Astrocyte (in vitro differentiated cells and primary cell): ENCODE measurements around the gene PXMP4. TPM values are rescaled to one million over a fixed set of nuclear protein-coding genes. Genes with fewer than 3 reads are reported as not detected.

Experiments used
- DNase-seq: peaks from one replicate; pipeline ENCODE4 v3.0.0-alpha.2; 2010; ENCODE audit warnings: low read depth
- FAIRE-seq: peaks from 2 replicates; lab custom pipeline; 2011; peaks lifted over from hg19 to GRCh38; lab: Jason Lieb, UNC
- H2AFZ ChIP-seq: 2 replicates; pipeline ENCODE4 v1.6.0; 2012; ENCODE audit warnings: low read depth, low read length, inconsistent platforms
- H3K27ac ChIP-seq: 2 replicates; pipeline ENCODE4 v1.5.1; 2011; ENCODE audit warnings: low read depth, low read length, inconsistent platforms
- H3K27me3 ChIP-seq: 2 replicates; pipeline ENCODE4 v1.6.0; 2011; ENCODE audit warnings: low read length, inconsistent platforms; ENCODE audit not compliant: insufficient read depth
- H3K36me3 ChIP-seq: 2 replicates; pipeline ENCODE4 v1.5.1; 2011; ENCODE audit warnings: low read length, inconsistent platforms; ENCODE audit not compliant: insufficient read depth
- H3K4me1 ChIP-seq: 2 replicates; pipeline ENCODE4 v1.5.1; 2011; ENCODE audit warnings: low read length, inconsistent platforms; ENCODE audit not compliant: insufficient read depth
- H3K4me2 ChIP-seq: 2 replicates; pipeline ENCODE4 v1.6.0; 2012; ENCODE audit warnings: low read length, inconsistent platforms
- H3K4me3 ChIP-seq: 2 replicates; pipeline ENCODE4 v1.5.1; 2011; ENCODE audit warnings: low read depth, mild to moderate bottlenecking, low read length, inconsistent platforms; ENCODE audit not compliant: insufficient read depth
- H3K79me2 ChIP-seq: 2 replicates; pipeline ENCODE4 v1.6.0; 2012; ENCODE audit warnings: mild to moderate bottlenecking, low read length, inconsistent platforms; ENCODE audit not compliant: insufficient read depth
- H3K9ac ChIP-seq: 2 replicates; pipeline ENCODE4 v1.6.0; 2012; ENCODE audit warnings: mild to moderate bottlenecking, low read length, inconsistent platforms
- H3K9me3 ChIP-seq: 2 replicates; pipeline ENCODE4 v1.5.1; 2012; ENCODE audit warnings: low read depth, mild to moderate bottlenecking, low read length, inconsistent platforms; ENCODE audit not compliant: insufficient read depth
- H4K20me1 ChIP-seq: 2 replicates; pipeline ENCODE4 v1.6.0; 2012; ENCODE audit warnings: low read length, inconsistent platforms; ENCODE audit not compliant: insufficient read depth
- H3K27ac Mint-ChIP-seq: one replicate; pipeline ENCODE4 v1.8.0; 2021; ENCODE audit warnings: mild to moderate bottlenecking, mixed read lengths; ENCODE audit not compliant: unreplicated experiment
- H3K27me3 Mint-ChIP-seq: one replicate; pipeline ENCODE4 v1.8.0; 2021; ENCODE audit warnings: low read depth, mixed read lengths; ENCODE audit not compliant: unreplicated experiment
- H3K36me3 Mint-ChIP-seq: one replicate; pipeline ENCODE4 v1.8.0; 2021; ENCODE audit warnings: low read depth, mixed read lengths; ENCODE audit not compliant: unreplicated experiment
- H3K4me1 Mint-ChIP-seq: one replicate; pipeline ENCODE4 v1.8.0; 2021; ENCODE audit warnings: low read depth, mixed read lengths; ENCODE audit not compliant: unreplicated experiment
- H3K4me3 Mint-ChIP-seq: one replicate; pipeline ENCODE4 v1.8.0; 2021; ENCODE audit warnings: mild to moderate bottlenecking, moderate library complexity, mixed read lengths; ENCODE audit not compliant: unreplicated experiment
- H3K9me3 Mint-ChIP-seq: one replicate; pipeline ENCODE4 v1.8.0; 2021; ENCODE audit warnings: mild to moderate bottlenecking, mixed read lengths; ENCODE audit not compliant: unreplicated experiment
- EZH2 ChIP-seq: IDR thresholded peaks from 2 replicates; pipeline ENCODE4 v1.6.1; 2012; ENCODE audit warnings: mild to moderate bottlenecking, low read length, inconsistent platforms; ENCODE audit not compliant: insufficient read depth
- total RNA-seq: library from RNA; stranded (reverse); gene quantifications from 2 replicates; pipeline ENCODE4 v1.2.1, GENCODE V29; 2021
- TF ChIP-seq, protein P1 (sequence below): IDR thresholded peaks from 2 replicates; pipeline ENCODE4 v1.5.1; 2011; ENCODE audit warnings: low read depth, mild to moderate bottlenecking, inconsistent platforms, low read length, moderate library complexity; ENCODE audit not compliant: insufficient read depth

Gene PXMP4
- total RNA-seq, 1 donor from 2014 or later: 1.1 TPM

DNA sequence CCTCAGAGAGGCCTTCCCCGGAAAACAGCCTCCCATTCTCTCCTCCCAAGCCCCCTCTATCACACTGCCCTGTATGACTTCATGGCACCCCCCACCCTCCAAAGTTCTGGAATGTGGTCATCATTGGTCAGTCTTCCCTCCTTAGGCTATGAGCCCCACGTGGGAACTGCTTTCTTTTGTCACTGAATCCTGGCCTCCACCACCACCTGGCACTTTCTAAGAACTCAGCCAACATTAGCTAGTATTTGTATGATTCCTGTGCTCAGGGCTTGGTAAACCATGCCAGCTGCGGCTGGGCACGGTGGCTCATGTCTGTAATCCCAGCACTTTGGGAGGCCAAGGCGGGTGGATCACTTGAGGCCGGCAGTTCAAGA, 25.5 kb downstream of the PXMP4 start:
- no peaks in the 10 kb centered on the region for H3K27me3 ChIP-seq
- H3K4me3 ChIP-seq: no peak overlapping the region
- no peaks in the 10 kb centered on the region for H3K79me2 ChIP-seq
- no peak overlapping the region for H3K4me2 ChIP-seq
- Mint-ChIP-seq H3K27me3 (peaks cover 5% of the 10 kb centered on the region), H3K4me1 (peaks cover 10% of the 10 kb centered on the region), H3K4me3 (no peak overlapping the region), H3K36me3 (peaks cover 4% of the 10 kb centered on the region), H3K27ac (no peak overlapping the region), H3K9me3 (peaks cover 4% of the 10 kb centered on the region)
- no peak for DNase-seq
- no peak overlapping the region for H3K27ac ChIP-seq
- H3K9me3 ChIP-seq: no peaks in the 10 kb centered on the region
- no peak overlapping the region for H2AFZ ChIP-seq
- H3K4me1 ChIP-seq: peaks cover 7% of the 10 kb centered on the region
- H3K36me3 ChIP-seq: no peaks in the 10 kb centered on the region
- TF ChIP-seq, protein P1, sequence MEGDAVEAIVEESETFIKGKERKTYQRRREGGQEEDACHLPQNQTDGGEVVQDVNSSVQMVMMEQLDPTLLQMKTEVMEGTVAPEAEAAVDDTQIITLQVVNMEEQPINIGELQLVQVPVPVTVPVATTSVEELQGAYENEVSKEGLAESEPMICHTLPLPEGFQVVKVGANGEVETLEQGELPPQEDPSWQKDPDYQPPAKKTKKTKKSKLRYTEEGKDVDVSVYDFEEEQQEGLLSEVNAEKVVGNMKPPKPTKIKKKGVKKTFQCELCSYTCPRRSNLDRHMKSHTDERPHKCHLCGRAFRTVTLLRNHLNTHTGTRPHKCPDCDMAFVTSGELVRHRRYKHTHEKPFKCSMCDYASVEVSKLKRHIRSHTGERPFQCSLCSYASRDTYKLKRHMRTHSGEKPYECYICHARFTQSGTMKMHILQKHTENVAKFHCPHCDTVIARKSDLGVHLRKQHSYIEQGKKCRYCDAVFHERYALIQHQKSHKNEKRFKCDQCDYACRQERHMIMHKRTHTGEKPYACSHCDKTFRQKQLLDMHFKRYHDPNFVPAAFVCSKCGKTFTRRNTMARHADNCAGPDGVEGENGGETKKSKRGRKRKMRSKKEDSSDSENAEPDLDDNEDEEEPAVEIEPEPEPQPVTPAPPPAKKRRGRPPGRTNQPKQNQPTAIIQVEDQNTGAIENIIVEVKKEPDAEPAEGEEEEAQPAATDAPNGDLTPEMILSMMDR: no peak
- no peak for TF ChIP-seq EZH2
- H4K20me1 ChIP-seq: no peaks in the 10 kb centered on the region
- no peak for FAIRE-seq
- H3K9ac ChIP-seq: no peak overlapping the region

DNA sequence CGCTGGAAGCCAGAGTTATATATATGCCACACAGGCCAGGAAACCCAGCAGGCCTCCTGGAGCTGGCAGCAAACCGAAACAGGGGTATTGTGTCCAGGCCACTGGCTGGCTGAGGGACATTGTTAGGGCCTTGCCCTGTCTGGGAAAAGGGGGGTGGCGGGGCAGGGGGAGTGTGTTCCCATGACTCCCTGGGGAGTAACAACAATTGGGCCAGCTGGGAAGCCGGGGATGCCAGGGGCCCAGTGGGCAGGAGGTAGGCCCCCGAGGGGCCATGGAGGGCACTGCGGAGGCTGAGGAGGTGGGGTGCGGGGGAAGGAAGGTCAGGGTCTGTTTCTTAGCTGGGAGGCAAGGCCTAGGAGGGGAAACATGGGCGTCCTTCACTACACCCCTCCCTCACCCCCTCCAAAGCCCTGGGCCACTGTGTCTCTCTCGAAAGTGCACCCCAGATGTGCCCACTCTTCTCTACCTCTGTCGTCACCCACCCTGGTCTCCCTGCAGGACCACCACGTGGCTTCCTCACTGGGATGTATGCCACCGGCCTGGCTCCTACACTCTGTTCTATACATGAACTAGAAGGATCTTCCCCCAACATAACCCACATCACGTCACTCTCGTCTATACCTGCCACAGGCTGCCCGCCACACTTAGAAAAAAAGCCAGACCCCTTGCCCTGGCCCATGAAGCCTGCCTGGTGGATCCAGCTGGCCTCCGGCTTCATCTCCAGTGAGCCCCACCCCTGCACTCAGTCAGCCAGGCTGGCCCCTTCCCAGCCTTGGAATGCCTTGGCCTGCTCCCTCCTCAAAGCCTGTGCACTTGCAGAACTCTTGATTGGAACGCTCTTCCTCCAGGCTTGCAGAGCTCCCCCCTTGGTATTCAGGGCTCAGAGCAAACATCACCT, 26.1 kb downstream of the PXMP4 start:
- Histone ChIP-seq H3K4me3 (no peak overlapping the region), H3K9ac (no peak overlapping the region), H3K4me2 (no peak overlapping the region), H3K27me3 (no peaks in the 10 kb centered on the region), H2AFZ (no peak overlapping the region), H3K27ac (no peak overlapping the region), H4K20me1 (no peaks in the 10 kb centered on the region), H3K79me2 (no peaks in the 10 kb centered on the region), H3K36me3 (no peaks in the 10 kb centered on the region), H3K9me3 (no peaks in the 10 kb centered on the region), H3K4me1 (peaks cover 9% of the 10 kb centered on the region)
- Mint-ChIP-seq H3K9me3 (peaks cover 4% of the 10 kb centered on the region), H3K4me1 (peaks cover 10% of the 10 kb centered on the region), H3K27me3 (peaks cover 5% of the 10 kb centered on the region), H3K27ac (no peak overlapping the region), H3K4me3 (no peak overlapping the region), H3K36me3 (peaks cover 4% of the 10 kb centered on the region)
- DNase-seq (no peak), FAIRE-seq (no peak)
- no peak for TF ChIP-seq EZH2
- TF ChIP-seq, protein P1: no peak

DNA sequence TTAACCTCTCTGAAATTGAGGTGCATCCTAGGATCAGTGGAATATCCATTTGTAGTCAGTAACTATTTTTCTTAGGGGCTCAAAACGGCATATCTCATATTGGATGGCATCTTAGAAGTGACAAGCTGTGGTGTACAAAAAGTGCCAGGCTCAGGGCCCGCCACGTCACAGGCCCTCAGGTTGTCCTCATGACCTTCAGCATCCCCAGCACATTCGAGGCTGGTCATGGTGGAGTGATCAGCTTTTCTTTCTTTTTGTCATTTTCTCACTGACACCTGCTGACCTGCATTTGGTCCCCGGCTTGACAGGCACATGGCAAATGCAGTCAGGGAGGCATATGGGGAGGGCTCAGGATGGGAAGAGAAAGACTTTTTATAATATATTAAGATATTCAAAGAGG, 26.8 kb downstream of the PXMP4 start:
- peaks cover 5% of the 10 kb centered on the region for H3K27me3 Mint-ChIP-seq
- no peak overlapping the region for H3K9ac ChIP-seq
- peaks cover 9% of the 10 kb centered on the region for H3K4me1 ChIP-seq
- FAIRE-seq (no peak), DNase-seq (no peak)
- no peaks in the 10 kb centered on the region for H3K79me2 ChIP-seq
- no peak overlapping the region for H3K4me2 ChIP-seq
- H3K36me3 Mint-ChIP-seq: peaks cover 2% of the 10 kb centered on the region
- H3K27me3 ChIP-seq: no peaks in the 10 kb centered on the region
- H3K4me3 Mint-ChIP-seq: no peak overlapping the region
- H3K9me3 Mint-ChIP-seq: peaks cover 2% of the 10 kb centered on the region
- no peaks in the 10 kb centered on the region for H4K20me1 ChIP-seq
- no peak overlapping the region for H2AFZ ChIP-seq
- no peak overlapping the region for H3K27ac Mint-ChIP-seq
- peaks cover 10% of the 10 kb centered on the region for H3K4me1 Mint-ChIP-seq
- H3K9me3 ChIP-seq: no peaks in the 10 kb centered on the region
- TF ChIP-seq, protein P1: no peak
- TF ChIP-seq EZH2: no peak
- no peak overlapping the region for H3K27ac ChIP-seq
- H3K36me3 ChIP-seq: no peaks in the 10 kb centered on the region
- H3K4me3 ChIP-seq: no peak overlapping the region
